Mucosa of rectum (tissue), 2 donors: ENCODE results near the gene PTEN.
"Not testable (repeated sequence)": the region's sequence is repeated elsewhere in the genome, so short reads cannot be mapped to it uniquely, and the experiment has no call there.

Experiments used
- H3K27ac ChIP-seq, 2 donors: one replicate each; pipeline ENCODE4 v1.7.0; 2013; ENCODE audit warnings: inconsistent platforms in 2 of 2, low read depth in 2 of 2, low read length in 2 of 2
- H3K27me3 ChIP-seq, 2 donors: one replicate each; pipeline ENCODE4 v1.7.0; 2013; ENCODE audit warnings: low read length in 2 of 2; ENCODE audit not compliant: control insufficient read depth in 2 of 2, insufficient read depth in 2 of 2
- H3K36me3 ChIP-seq, 2 donors: one replicate each; pipeline ENCODE4 v1.7.0; 2013; ENCODE audit warnings: low read length in 2 of 2; ENCODE audit not compliant: control insufficient read depth in 2 of 2, insufficient read depth in 2 of 2
- H3K4me1 ChIP-seq, 2 donors: one replicate each; pipeline ENCODE4 v1.7.0; 2013; ENCODE audit warnings: low read length in 2 of 2, mild to moderate bottlenecking in 1 of 2; ENCODE audit not compliant: control insufficient read depth in 2 of 2, insufficient read depth in 2 of 2
- H3K4me3 ChIP-seq, 2 donors: one replicate each; pipeline ENCODE4 v1.7.0; 2013; ENCODE audit warnings: low read length in 2 of 2
- H3K9ac ChIP-seq, 2 donors: one replicate each; pipeline ENCODE4 v1.7.0; 2013; ENCODE audit warnings: low read length in 2 of 2, low read depth in 1 of 2, mild to moderate bottlenecking in 1 of 2
- H3K9me3 ChIP-seq, 2 donors: one replicate each; pipeline ENCODE4 v1.7.0; 2013; ENCODE audit warnings: low read length in 2 of 2; ENCODE audit not compliant: control insufficient read depth in 2 of 2
- donor health status: healthy.
- donor health status: Normal muscosa, but diverticular disease.

PTEN gene

DNA sequence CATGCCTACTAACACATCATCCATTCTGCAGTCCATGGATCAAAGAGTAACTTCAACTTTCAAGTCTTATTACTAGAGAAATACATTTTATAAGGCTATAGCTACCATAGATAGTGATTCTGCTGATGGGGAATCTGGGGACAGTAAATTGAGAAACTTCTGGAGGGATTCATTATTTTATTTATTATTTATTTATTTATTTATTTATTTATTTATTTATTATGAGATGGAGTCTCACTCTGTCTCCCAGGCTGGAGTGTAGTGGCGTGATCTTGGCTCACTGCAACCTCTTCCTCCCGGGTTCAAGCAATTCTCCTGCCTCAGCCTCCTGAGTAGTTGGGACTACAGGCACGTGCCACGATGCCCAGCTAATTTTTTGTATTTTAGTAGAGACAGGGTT, 34.4 kb upstream of the PTEN start:
- not testable (repeated sequence) for H3K9me3 ChIP-seq, H3K27me3 ChIP-seq, H3K27ac ChIP-seq, H3K4me1 ChIP-seq, H3K36me3 ChIP-seq, H3K4me3 ChIP-seq, H3K9ac ChIP-seq

DNA sequence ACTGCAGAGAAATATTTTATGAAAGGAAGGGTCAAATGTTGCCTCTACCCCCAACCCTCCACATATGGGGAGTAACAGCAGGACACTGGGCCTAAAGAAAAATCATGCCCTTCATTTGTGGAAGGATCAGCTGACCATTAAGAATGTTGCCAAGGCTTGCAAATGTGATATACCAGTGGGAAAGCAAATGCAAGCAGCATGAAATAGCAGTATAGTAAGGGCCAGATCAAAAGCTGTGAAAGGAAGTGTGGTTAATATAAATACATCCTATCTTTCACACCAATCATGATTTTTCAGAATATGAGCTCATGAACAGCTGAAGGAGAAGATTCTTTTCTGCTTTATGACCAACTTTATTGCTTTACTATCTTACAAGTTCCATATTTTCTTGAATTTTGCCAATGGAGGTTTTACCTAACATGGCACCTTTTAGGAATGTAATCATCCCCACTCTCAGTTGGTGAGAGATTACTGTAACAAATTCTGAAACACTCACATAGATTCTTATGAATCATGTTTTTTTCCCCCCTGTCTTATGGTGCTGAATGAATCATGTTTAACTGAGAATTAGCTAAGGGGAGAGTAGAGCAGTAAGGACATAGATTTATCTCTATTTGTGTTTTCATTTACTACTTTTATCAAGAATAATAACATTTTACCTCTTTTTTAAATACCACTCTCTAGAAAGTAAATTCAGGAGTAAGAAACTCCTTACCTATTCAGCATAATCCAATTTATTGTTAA, 33.3 kb upstream of the PTEN start:
- Histone ChIP-seq H3K9me3 (no peaks in the 10 kb centered on the region), H3K27me3 (no peaks in the 10 kb centered on the region), H3K9ac (no peak overlapping the region), H3K4me1 (no peaks in the 10 kb centered on the region), H3K27ac (no peak overlapping the region), H3K4me3 (no peak overlapping the region), H3K36me3 (no peaks in the 10 kb centered on the region)

DNA sequence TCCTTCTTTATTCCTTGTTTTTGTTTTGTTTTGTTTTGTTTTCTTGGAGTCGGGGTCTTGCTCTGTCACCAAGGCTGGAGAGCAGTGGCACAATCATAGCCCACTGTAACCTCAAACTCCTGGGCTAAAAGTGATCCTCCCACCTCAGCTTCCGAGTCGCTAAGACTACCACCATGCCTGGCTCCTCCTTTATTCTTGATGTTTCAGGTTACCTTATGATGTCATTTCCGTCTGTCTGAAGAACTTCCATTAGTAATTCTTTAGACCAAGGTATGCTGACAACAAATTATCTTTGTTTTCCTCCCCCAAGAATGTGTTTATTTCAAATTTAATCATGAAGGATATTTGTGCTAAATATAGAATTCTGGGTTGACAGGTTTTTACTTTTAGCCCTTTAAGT, 27.3 kb upstream of the PTEN start:
- Histone ChIP-seq H3K4me1 (no peaks in the 10 kb centered on the region), H3K36me3 (no peaks in the 10 kb centered on the region), H3K4me3 (no peak overlapping the region), H3K27ac (no peak overlapping the region), H3K27me3 (no peaks in the 10 kb centered on the region), H3K9ac (no peak overlapping the region), H3K9me3 (no peaks in the 10 kb centered on the region)

DNA sequence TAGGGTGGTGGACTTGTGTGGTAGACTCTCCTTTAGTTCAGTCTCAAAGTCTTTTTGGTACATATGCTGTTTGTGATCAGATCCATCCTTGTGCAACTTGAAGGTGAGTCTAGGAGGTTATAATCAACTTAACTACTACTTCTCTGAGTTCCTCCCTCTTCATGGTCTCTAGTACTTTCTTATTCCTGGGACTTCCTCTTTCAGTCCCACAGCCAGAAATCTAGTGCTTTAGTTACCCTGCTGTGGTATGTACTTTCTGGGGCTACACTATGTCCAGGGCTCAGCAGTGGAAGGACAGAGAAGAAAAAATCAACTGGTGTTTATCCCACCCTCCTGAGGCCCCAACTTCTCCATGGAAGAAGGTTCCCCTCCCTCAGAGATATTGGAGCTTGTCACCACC, 26.0 kb upstream of the PTEN start:
- H3K9me3 ChIP-seq: no peaks in the 10 kb centered on the region
- H3K4me1 ChIP-seq: peaks cover 0 to 1% of the 10 kb centered on the region in 2 donors
- no peak overlapping the region for H3K27ac ChIP-seq
- H3K9ac ChIP-seq: no peak overlapping the region
- H3K36me3 ChIP-seq: no peaks in the 10 kb centered on the region
- H3K4me3 ChIP-seq: no peak overlapping the region
- H3K27me3 ChIP-seq: no peaks in the 10 kb centered on the region

DNA sequence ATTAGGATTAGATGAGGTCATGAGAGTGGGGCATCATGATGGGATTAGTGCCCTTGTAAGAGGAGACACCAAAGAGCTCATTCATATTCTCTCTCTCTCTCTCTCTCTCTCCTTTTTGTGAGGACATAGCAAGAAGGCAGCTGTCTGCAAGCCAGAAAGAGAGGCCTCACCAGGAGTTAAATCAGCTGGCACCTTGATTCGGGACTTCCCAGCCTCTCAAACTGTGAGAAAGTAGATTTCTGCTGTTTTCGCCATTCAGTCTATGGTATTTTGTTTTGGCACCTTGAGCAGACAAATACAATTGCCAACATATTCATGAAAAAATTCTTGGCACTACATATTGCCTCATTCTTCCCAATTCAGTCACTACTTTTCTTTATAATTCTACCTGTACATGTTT, 24.8 kb upstream of the PTEN start:
- H3K4me1 ChIP-seq: peaks cover 0 to 4% of the 10 kb centered on the region in 2 donors
- H3K36me3 ChIP-seq: no peaks in the 10 kb centered on the region
- H3K27ac ChIP-seq: no peak overlapping the region
- no peak overlapping the region for H3K4me3 ChIP-seq
- H3K9ac ChIP-seq: no peak overlapping the region
- no peaks in the 10 kb centered on the region for H3K27me3 ChIP-seq
- no peaks in the 10 kb centered on the region for H3K9me3 ChIP-seq

DNA sequence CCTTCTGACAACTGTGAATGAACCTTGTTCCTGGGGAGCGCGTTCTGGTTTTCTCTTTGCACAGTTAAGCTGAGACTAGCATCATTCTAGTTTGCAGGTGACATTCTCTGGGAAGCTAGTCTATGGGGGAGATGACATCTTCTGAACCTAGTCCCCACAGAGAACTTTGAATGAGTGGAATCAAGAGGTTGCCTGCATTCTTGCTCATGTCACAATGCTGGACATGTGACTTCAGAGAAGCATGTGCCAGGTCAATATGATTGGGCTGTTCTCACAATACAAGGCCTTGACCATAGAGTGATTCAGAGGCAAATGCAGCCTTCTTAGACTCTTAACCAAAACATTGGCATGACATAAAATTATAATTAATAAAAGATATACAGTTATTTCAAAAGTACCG, 22.2 kb upstream of the PTEN start:
- no peaks in the 10 kb centered on the region for H3K27me3 ChIP-seq

DNA sequence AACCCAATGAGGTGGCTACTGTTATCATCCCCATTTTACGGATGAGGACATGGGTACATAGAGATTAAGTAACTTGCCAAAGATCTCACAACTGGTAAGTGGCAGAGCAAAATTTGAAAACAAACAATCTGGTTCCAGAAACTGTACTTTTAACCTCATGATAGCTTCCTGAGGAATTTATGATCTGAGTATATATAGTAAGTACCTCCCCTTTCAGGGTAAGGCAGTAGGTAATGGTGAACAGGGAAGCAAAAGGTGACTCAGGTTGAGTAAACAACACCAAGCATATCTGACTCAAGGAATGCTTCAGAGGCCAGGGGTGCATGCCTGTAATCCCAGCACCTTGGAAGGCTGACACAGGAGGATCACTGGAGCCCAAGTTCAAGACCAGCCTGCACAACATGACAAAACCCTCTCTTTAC, 21.2 kb upstream of the PTEN start:
- H3K27me3 ChIP-seq: no peaks in the 10 kb centered on the region
- peak overlapping the region; percentile 12 to 15 for H3K4me3 ChIP-seq
- H3K4me1 ChIP-seq: peaks cover 0 to 4% of the 10 kb centered on the region in 2 donors
- H3K9ac ChIP-seq: no peak overlapping the region
- no peaks in the 10 kb centered on the region for H3K36me3 ChIP-seq
- H3K27ac ChIP-seq: peak overlapping the region; percentile 63 to 66
- no peaks in the 10 kb centered on the region for H3K9me3 ChIP-seq

More for the DNA sequence above, 22.2 kb upstream of the PTEN start:
- H3K27ac ChIP-seq: no peak overlapping the region
- H3K9ac ChIP-seq: no peak overlapping the region
- no peak overlapping the region for H3K4me3 ChIP-seq
- H3K9me3 ChIP-seq: no peaks in the 10 kb centered on the region
- H3K4me1 ChIP-seq: peaks cover 0 to 4% of the 10 kb centered on the region in 2 donors
- no peaks in the 10 kb centered on the region for H3K36me3 ChIP-seq

DNA sequence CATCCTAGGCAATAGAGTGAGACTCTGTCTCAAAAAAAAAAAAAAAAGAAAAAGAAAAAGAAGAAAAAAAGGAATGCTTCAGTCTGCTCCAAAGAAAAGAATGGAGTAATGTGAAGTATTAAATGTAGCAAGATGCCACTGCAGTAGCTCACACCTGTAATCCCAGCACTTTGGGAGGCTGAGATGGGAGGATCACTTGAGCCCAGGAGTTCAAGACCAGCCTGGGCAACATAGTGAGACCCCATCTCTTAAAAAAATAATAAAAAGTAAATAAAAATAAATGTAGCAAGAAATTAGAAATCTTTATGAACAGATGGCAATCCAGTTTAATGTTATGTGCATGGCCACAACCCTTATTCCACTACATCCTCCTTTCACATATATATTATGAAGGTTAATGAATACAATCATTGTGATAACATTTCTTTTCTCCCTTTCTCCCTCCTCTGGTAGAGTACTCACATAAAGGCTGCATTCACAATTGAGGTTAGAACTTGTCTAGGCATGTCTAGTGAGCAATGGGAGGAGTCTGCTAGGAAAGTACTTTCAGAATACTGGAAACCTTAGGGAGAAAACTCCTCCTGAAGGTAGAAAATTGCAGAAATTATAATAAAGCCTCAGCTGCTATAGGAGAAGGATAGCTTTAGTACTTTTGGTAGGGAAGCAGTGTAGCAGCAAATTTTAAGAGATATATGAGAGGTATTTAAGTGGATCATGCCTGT, 20.5 kb upstream of the PTEN start:
- Histone ChIP-seq H3K36me3 (no peaks in the 10 kb centered on the region), H3K27ac (peak overlapping the region; percentile 53 to 66), H3K4me1 (peaks cover 0 to 4% of the 10 kb centered on the region in 2 donors), H3K9ac (no peak overlapping the region), H3K9me3 (no peaks in the 10 kb centered on the region), H3K4me3 (peak overlapping the region in 1 of 2 donors; percentile 13), H3K27me3 (no peaks in the 10 kb centered on the region)

DNA sequence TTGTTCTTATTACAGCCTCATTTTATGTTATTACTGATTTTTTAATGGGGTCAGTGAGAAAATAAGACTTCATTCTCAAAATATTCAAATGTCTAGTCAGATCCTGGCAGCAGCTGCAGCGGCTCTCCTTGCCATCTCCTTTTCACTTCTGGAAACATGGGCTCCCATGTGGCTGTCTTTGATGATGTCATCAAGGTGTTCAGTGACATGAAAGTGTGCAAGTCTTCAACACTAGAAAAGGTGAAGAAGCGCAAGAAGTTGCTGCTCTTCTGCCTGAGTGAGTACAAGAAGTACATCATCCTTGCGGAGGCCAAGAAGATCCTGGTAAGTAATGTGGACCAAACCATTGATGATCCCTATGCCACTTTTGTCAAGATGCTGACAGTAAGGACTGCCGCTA, 19.7 kb upstream of the PTEN start:
- Histone ChIP-seq H3K36me3 (no peaks in the 10 kb centered on the region), H3K9ac (no peak overlapping the region), H3K4me3 (no peak overlapping the region), H3K27ac (no peak overlapping the region), H3K27me3 (no peaks in the 10 kb centered on the region), H3K4me1 (peaks cover 0 to 4% of the 10 kb centered on the region in 2 donors), H3K9me3 (no peaks in the 10 kb centered on the region)

DNA sequence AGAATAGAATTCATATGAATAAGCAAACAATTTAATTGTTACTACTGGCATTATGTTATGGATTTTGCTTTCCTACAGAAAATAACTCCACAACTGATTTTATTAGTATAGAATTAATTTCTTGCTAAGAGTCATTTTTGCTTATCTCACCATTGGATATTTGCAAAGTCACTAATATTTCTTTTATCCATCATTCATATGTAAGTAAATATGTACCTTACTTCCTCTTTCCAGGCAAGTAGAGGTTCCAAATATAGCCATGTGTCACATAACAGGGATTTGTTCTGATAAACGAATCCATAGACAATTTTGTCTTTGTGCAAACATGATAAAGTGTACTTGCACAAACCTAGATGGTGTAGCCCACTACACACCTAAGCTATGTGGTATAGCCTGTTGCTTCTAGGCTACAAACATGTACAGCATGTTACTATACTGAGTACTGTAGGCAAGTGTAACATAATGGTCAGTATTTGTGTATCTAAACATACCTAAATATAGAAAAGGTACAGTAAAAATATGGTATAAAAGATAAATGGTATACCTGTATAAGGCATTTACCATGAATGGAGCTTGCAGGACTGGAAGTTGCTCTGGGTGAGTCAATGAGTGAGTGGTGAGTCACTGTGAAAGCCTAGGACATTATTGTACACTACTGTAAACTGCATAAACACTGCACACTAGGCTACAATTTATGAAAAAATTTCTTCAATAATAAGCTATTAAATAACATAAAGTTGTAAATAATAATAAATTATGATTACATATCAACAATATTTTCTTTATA, 18.4 kb upstream of the PTEN start:
- no peak overlapping the region for H3K4me3 ChIP-seq
- H3K9me3 ChIP-seq: no peaks in the 10 kb centered on the region
- H3K27me3 ChIP-seq: no peaks in the 10 kb centered on the region
- H3K36me3 ChIP-seq: no peaks in the 10 kb centered on the region
- no peak overlapping the region for H3K9ac ChIP-seq
- peaks cover 0 to 4% of the 10 kb centered on the region in 2 donors for H3K4me1 ChIP-seq
- H3K27ac ChIP-seq: peak overlapping the region; percentile 38 to 41
